Measurements from ENCODE around the gene FNBP1. TPM values are rescaled to one million over a fixed set of nuclear protein-coding genes. Genes with fewer than 3 reads are reported as not detected.
"Not testable (repeated sequence)": the region's sequence is repeated elsewhere in the genome, so short reads cannot be mapped to it uniquely, and the experiment has no call there.

Gene FNBP1
- total and polyA plus RNA-seq, 2 of the 8 experiments (the other 6 are each of a cell fraction or from before 2014, with no cell fraction given), result 7.2 to 40.9 TPM

GRCh38 chr9:130009546-130009945, 33.4 kb downstream of the FNBP1 start:
- H2AK5ac ChIP-seq (ENCODE audit: low read depth, low read length); H3K56ac ChIP-seq (replicated peaks; ENCODE audit: insufficient read length, low read depth, low read length); H2BK12ac ChIP-seq (ENCODE audit: low read depth, low read length); H3K9ac ChIP-seq (replicated peaks in 1 of 4; ENCODE audit: extremely low read depth in 1 of 4, low read depth in 3 of 4, low read length in 3 of 4); H3K4me2 ChIP-seq (ENCODE audit: insufficient read depth in 1 of 2, low read depth in 2 of 2, low read length in 2 of 2); H4K91ac ChIP-seq (replicated peaks; ENCODE audit: insufficient read length, low read length); H3K4me1 ChIP-seq (replicated peaks in 1 of 4; ENCODE audit: control insufficient read depth in 3 of 4, insufficient read depth in 4 of 4, low read length in 3 of 4); H3K79me2 ChIP-seq (ENCODE audit: control insufficient read depth in 1 of 2, insufficient read depth in 2 of 2, low read length in 2 of 2); H2BK15ac ChIP-seq (ENCODE audit: low read length); H2BK120ac ChIP-seq (replicated peaks; ENCODE audit: low read depth, low read length); H3K9me3 ChIP-seq (ENCODE audit: insufficient read depth in 2 of 2, low read depth in 1 of 2, low read length in 1 of 2); H3K79me1 ChIP-seq (ENCODE audit: low read depth, low read length); H3K4me3 ChIP-seq (ENCODE audit: extremely low read depth in 1 of 4, insufficient read depth in 2 of 4, low read depth in 3 of 4, low read length in 4 of 4); H3K18ac ChIP-seq (ENCODE audit: extremely low read depth, low read length); H3K4ac ChIP-seq (replicated peaks; ENCODE audit: insufficient read length, low read depth, low read length); H3K23me2 ChIP-seq (ENCODE audit: low read depth, low read length); H4K20me1 ChIP-seq (replicated peaks in 1 of 2; ENCODE audit: control insufficient read depth in 1 of 2, insufficient read depth in 2 of 2, low read length in 2 of 2); H3K14ac ChIP-seq (ENCODE audit: insufficient read length); H3K23ac ChIP-seq (ENCODE audit: insufficient read length); H2BK20ac ChIP-seq (ENCODE audit: low read length); H3K27me3 ChIP-seq (replicated peaks in 1 of 4; ENCODE audit: control insufficient read depth in 3 of 4, extremely low read depth in 1 of 4, insufficient read depth in 3 of 4, low read length in 3 of 4); H2AFZ ChIP-seq (ENCODE audit: low read length); FAIRE-seq; H4K8ac ChIP-seq (ENCODE audit: extremely low read depth, insufficient read depth, low read length); CTCF ChIA-PET (ENCODE audit: partially characterized antibody); H3K27ac ChIP-seq (ENCODE audit: low read depth, low read length); H4K5ac ChIP-seq (ENCODE audit: insufficient read length, low read depth, low read length); H3K36me3 ChIP-seq (ENCODE audit: control insufficient read depth in 2 of 4, insufficient read depth in 4 of 4, low read length in 3 of 4); DNase-seq (ENCODE audit: low read depth in 1 of 2, low spot score in 2 of 2); H2BK5ac ChIP-seq (ENCODE audit: low read depth, low read length): not testable (repeated sequence)
- POLR2A ChIA-PET (ENCODE audit: partially characterized antibody), result interaction anchor here (0.7 kb wide), 1 partner anchor 52 kb away, joined by 4 read pairs; no protein-coding TSS in a partner anchor
- WGBS, 2 experiments (ENCODE audit: extremely low coverage in 1 of 2, insufficient coverage in 1 of 2, insufficient read length in 1 of 2, insufficient replicate concordance in 2 of 2, low coverage in 1 of 2, low lambda C conversion rate in 2 of 2, missing lambda C conversion rate in 1 of 2), result 93% methylated on average over 10 of the region's 10 CpGs; no CpG with 5 or more reads in 1 of the 2 experiments
